NOMO-1 (cell line): Measurements from ENCODE around the gene BMAL1.
"Not testable (repeated sequence)": the region's sequence is repeated elsewhere in the genome, so short reads cannot be mapped to it uniquely, and the experiment has no call there.

Source experiments
- DNase-seq, 2 experiments: peaks; one replicate each; lab custom pipeline; 2025; ENCODE audit not compliant: unreplicated experiment in 2 of 2; lab: John Stamatoyannopoulos, UW

The BMAL1 gene

GRCh38 chr11:13368041-13368446 is 90.5 kb downstream of the BMAL1 start:
- no peak for DNase-seq

- no peak for DNase-seq
Observed at GRCh38 chr11:13373216-13373615, 95.6 kb downstream of the BMAL1 start.

- DNase-seq, result no peak
Observed at GRCh38 chr11:13375798-13376197, 98.2 kb downstream of the BMAL1 start.

GRCh38 chr11:13376402-13376801 is 98.8 kb downstream of the BMAL1 start:
- DNase-seq, result no peak

GRCh38 chr11:13376838-13377237 is 99.2 kb downstream of the BMAL1 start:
- DNase-seq, result no peak

- DNase-seq, result no peak
Observed at GRCh38 chr11:13378316-13378715, 100.7 kb downstream of the BMAL1 start.

GRCh38 chr11:13380731-13381130 is 103.1 kb downstream of the BMAL1 start:
- no peak for DNase-seq

GRCh38 chr11:13382751-13383150 is 105.2 kb downstream of the BMAL1 start:
- DNase-seq, result no peak

- peak in 1 of 2 experiments; percentile 19 for DNase-seq
Observed at GRCh38 chr11:13384908-13385640, 107.5 kb downstream of the BMAL1 start.

- no peak for DNase-seq
Observed at GRCh38 chr11:13386567-13386966, 109.0 kb downstream of the BMAL1 start.

GRCh38 chr11:13388741-13389140 is 111.2 kb downstream of the BMAL1 start:
- no peak for DNase-seq

- DNase-seq, result no peak
Observed at GRCh38 chr11:13391217-13391616, 113.6 kb downstream of the BMAL1 start.

- not testable (repeated sequence) for DNase-seq
Observed at GRCh38 chr11:13398335-13398734, 120.7 kb downstream of the BMAL1 start.

- DNase-seq, result no peak
Observed at GRCh38 chr11:13405220-13405619, 127.6 kb downstream of the BMAL1 start.

- no peak for DNase-seq
Observed at GRCh38 chr11:13415201-13415600, 137.6 kb downstream of the BMAL1 start.

GRCh38 chr11:13421561-13421960 is 144.0 kb downstream of the BMAL1 start:
- no peak for DNase-seq

GRCh38 chr11:13423372-13423771 is 145.8 kb downstream of the BMAL1 start:
- DNase-seq, result no peak

- DNase-seq, result no peak
Observed at GRCh38 chr11:13427440-13427839, 149.8 kb downstream of the BMAL1 start.

GRCh38 chr11:13429288-13429687 is 151.7 kb downstream of the BMAL1 start:
- DNase-seq, result no peak

- DNase-seq, result no peak
Observed at GRCh38 chr11:13429836-13430235, 152.2 kb downstream of the BMAL1 start.

- DNase-seq, result no peak
Observed at GRCh38 chr11:13433437-13433836, 155.8 kb downstream of the BMAL1 start.

- DNase-seq, result no peak
Observed at GRCh38 chr11:13434247-13435205, 156.9 kb downstream of the BMAL1 start.
